AG04450 (cell line): ENCODE measurements around the gene FXN. TPM values are rescaled to one million over a fixed set of nuclear protein-coding genes. Genes with fewer than 3 reads are reported as not detected.
"Not testable (repeated sequence)": the region's sequence is repeated elsewhere in the genome, so short reads cannot be mapped to it uniquely, and the experiment has no call there.

Source experiments
- CTCF ChIA-PET: fragments of 300-600, 350-600 bp; formaldehyde crosslinking; extraction: SDS; loops from one replicate; lab custom pipeline; 2022; ENCODE audit warnings: antibody characterized with exemption, inconsistent platforms; lab: Charles Lee
- POLR2A ChIA-PET: fragments of 350-600 bp; formaldehyde crosslinking; extraction: SDS; loops from one replicate; lab custom pipeline; 2021; ENCODE audit warnings: antibody characterized with exemption, inconsistent platforms; lab: Yijun Ruan, JAX
- DNase-seq: peaks from one replicate; pipeline ENCODE4 v3.0.0-alpha.2; 2011; ENCODE audit warnings: low read depth, low spot score
- H3K27ac ChIP-seq: one replicate; pipeline ENCODE4 v1.5.1; 2012; ENCODE audit warnings: low read depth, low read length, control low read depth
- H3K27me3 ChIP-seq: one replicate; pipeline ENCODE4 v1.6.0; 2012; ENCODE audit warnings: low read length; ENCODE audit not compliant: control insufficient read depth, insufficient read depth
- H3K4me3 ChIP-seq: 2 replicates; pipeline ENCODE4 v1.5.1; 2011; ENCODE audit warnings: mild to moderate bottlenecking, low read depth, low read length, control low read depth
- H3K9me3 ChIP-seq: 2 replicates; pipeline ENCODE4 v1.5.1; 2012; ENCODE audit warnings: low read length; ENCODE audit not compliant: control insufficient read depth, insufficient read depth
- CTCF ChIP-seq: IDR thresholded peaks from 2 replicates; pipeline ENCODE4 v1.5.1; 2011; ENCODE audit warnings: low read depth, low read length, control low read depth, inconsistent platforms
- polyA minus RNA-seq: library from RNA; depleted of rRNA, polyadenylated mRNA; stranded (reverse); fragments of >200 nt; gene quantifications from 2 replicates; pipeline ENCODE4 v1.2.3, GENCODE V29; 2011; rRNA and poly(A)+ RNA removed
- polyA plus RNA-seq: library from polyadenylated mRNA; depleted of rRNA; stranded (reverse); fragments of >200 nt; gene quantifications from 2 replicates; pipeline ENCODE4 v1.2.3, GENCODE V29; 2011; rRNA removed

Gene FXN
- polyA plus RNA-seq (16.1 and 18.0 TPM in 2 replicates), polyA minus RNA-seq (8.1 and 9.9 TPM in 2 replicates)

GRCh38 chr9:69035438-69036308 lies at the start of gene FXN:
Gene FXN (plus strand): TSS chr9:69035752. CDS start chr9:69035783, 31 bp downstream.
- H3K27ac ChIP-seq: peak within 1 kb of the TSS; percentile 31
- peak; percentile 37 for DNase-seq
- TF ChIP-seq CTCF: peak; percentile 97
- POLR2A ChIA-PET: interaction anchor here (0.6 to 1.0 kb wide), 3 partner anchors 157 to 223 kb away, joined by 3 to 4 read pairs (median 3); no protein-coding TSS in a partner anchor
- no peaks in the 10 kb centered on the region for H3K27me3 ChIP-seq
- H3K9me3 ChIP-seq: no peaks in the 10 kb centered on the region
- H3K4me3 ChIP-seq: peak within 1 kb of the TSS; percentile 96
- CTCF ChIA-PET: interaction anchor here (0.6 to 4.4 kb wide), 31 partner anchors 9 to 268 kb away, joined by 3 to 37 read pairs (median 4); no protein-coding TSS in a partner anchor

GRCh38 chr9:68986949-68987348 lies 48.6 kb upstream of the FXN start:
- H3K27me3 ChIP-seq, H3K27ac ChIP-seq, CTCF ChIA-PET, H3K4me3 ChIP-seq, POLR2A ChIA-PET, H3K9me3 ChIP-seq, DNase-seq: not testable (repeated sequence)

- no peak for TF ChIP-seq CTCF
- ChIA-PET POLR2A (no interaction called here), CTCF (no interaction called here)
- no peak for DNase-seq
- Histone ChIP-seq H3K27ac (no peak overlapping the region), H3K9me3 (no peaks in the 10 kb centered on the region), H3K27me3 (no peaks in the 10 kb centered on the region), H3K4me3 (no peak overlapping the region)
Measured at GRCh38 chr9:68991457-68991856, 44.1 kb upstream of the FXN start.

- DNase-seq: no peak
- H3K9me3 ChIP-seq: no peaks in the 10 kb centered on the region
- TF ChIP-seq CTCF: no peak
- no peak overlapping the region for H3K27ac ChIP-seq
- H3K4me3 ChIP-seq: no peak overlapping the region
- POLR2A ChIA-PET: no interaction called here
- CTCF ChIA-PET: interaction anchor here (0.9 kb wide), 1 partner anchor 412 kb away, joined by 3 read pairs; no protein-coding TSS in a partner anchor
- H3K27me3 ChIP-seq: peaks cover 6% of the 10 kb centered on the region
Measured at GRCh38 chr9:68995776-68996175, 39.8 kb upstream of the FXN start.

GRCh38 chr9:68996462-68996861 lies 39.1 kb upstream of the FXN start:
- POLR2A ChIA-PET: no interaction called here
- Histone ChIP-seq H3K27ac (no peak overlapping the region), H3K27me3 (peaks cover 6% of the 10 kb centered on the region), H3K9me3 (no peaks in the 10 kb centered on the region), H3K4me3 (no peak overlapping the region)
- no peak for TF ChIP-seq CTCF
- CTCF ChIA-PET: interaction anchor here (0.5 to 0.9 kb wide), 2 partner anchors 101 to 413 kb away, joined by 3 read pairs; no protein-coding TSS in a partner anchor
- DNase-seq: no peak
